ENCODE results near the gene NDUFS1.
"Not testable (repeated sequence)": the region's sequence is repeated elsewhere in the genome, so short reads cannot be mapped to it uniquely, and the experiment has no call there.

Gene NDUFS1

DNA sequence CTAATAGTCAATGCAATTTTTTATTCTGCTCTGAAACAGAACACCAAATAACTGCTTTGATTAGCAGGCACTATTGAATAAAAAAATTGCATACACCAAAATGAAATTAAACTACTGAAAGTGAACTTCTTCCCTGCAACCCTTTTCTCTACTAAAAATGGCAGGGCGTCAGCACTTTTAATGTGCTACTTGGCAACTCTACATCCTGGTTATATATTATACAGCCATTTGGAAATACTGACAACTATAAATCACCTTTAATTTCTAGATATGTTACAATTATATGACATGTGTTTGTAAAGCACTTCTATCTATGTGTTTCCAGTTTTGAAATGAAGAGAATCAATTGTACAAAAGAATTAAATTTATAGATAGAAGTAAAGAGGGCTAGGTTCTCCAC lies 9.9 kb downstream of the NDUFS1 start:
- H3K4me3 ChIP-seq (replicated peaks; ENCODE audit: low read depth, low read length), result no peak overlapping the region
- no peak for DNase-seq (ENCODE audit: extremely low read depth, low read depth)
- TF ChIP-seq, protein P1, sequence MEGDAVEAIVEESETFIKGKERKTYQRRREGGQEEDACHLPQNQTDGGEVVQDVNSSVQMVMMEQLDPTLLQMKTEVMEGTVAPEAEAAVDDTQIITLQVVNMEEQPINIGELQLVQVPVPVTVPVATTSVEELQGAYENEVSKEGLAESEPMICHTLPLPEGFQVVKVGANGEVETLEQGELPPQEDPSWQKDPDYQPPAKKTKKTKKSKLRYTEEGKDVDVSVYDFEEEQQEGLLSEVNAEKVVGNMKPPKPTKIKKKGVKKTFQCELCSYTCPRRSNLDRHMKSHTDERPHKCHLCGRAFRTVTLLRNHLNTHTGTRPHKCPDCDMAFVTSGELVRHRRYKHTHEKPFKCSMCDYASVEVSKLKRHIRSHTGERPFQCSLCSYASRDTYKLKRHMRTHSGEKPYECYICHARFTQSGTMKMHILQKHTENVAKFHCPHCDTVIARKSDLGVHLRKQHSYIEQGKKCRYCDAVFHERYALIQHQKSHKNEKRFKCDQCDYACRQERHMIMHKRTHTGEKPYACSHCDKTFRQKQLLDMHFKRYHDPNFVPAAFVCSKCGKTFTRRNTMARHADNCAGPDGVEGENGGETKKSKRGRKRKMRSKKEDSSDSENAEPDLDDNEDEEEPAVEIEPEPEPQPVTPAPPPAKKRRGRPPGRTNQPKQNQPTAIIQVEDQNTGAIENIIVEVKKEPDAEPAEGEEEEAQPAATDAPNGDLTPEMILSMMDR (IDR thresholded peaks at IDR 0.05; ENCODE audit: low read depth, low read length, missing control alignments), result no peak

DNA sequence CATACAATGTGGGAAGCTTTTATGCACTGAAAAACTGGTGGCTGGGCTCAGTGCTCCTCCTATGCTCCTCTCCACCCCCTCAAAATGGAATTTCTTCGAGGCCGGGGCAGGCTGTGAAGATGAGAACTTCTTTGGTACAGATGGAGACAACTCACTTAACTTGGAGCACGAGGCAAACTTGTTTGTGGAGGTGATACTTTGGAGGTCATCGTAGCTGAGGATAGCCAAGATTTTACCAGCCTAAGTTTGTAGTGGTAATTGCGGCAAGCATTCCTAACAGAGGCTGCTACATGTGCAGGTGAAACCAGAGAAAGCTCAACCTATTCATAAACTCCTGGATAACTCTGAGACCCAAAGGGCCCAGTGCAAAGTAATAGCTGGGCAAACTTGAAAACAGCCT lies 13.6 kb downstream of the NDUFS1 start:
- TF ChIP-seq, protein P1 (IDR thresholded peaks at IDR 0.05; ENCODE audit: low read depth, low read length, missing control alignments), result no peak
- no peak overlapping the region for H3K4me3 ChIP-seq (replicated peaks; ENCODE audit: low read depth, low read length)
- DNase-seq (ENCODE audit: extremely low read depth, low read depth), result no peak

DNA sequence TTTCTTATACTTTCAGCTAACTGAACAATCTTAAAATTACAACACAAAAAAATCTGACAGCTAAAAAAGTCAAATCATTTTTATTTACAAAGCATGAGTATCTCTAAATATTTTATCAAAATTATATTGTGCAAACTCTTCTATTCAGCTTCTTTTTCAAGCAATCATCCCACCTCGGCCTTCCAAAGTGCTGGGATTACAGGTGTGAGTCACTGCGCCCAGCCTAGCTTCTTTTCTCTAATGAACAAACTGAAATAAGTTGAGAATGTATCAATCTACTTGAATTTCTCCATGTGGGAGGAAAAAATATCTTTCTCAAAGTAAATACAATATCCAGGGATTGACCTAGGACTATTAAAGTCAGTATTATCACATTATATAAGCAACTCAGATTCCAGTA lies 14.9 kb downstream of the NDUFS1 start:
- TF ChIP-seq, protein P1 (IDR thresholded peaks at IDR 0.05; ENCODE audit: low read depth, low read length, missing control alignments), result no peak
- no peak for DNase-seq (ENCODE audit: extremely low read depth, low read depth)
- H3K4me3 ChIP-seq (replicated peaks; ENCODE audit: low read depth, low read length), result no peak overlapping the region

GRCh38 chr2:206143451-206143850 lies 15.8 kb downstream of the NDUFS1 start:
- DNase-seq (ENCODE audit: extremely low read depth, low read depth), result no peak
- no peak overlapping the region for H3K4me3 ChIP-seq (replicated peaks; ENCODE audit: low read depth, low read length)
- TF ChIP-seq, protein P1 (IDR thresholded peaks at IDR 0.05; ENCODE audit: low read depth, low read length, missing control alignments), result no peak

GRCh38 chr2:206127656-206128055 lies 31.6 kb downstream of the NDUFS1 start:
- TF ChIP-seq, protein P1 (IDR thresholded peaks at IDR 0.05; ENCODE audit: low read depth, low read length, missing control alignments), result no peak
- no peak overlapping the region for H3K4me3 ChIP-seq (replicated peaks; ENCODE audit: low read depth, low read length)
- no peak for DNase-seq (ENCODE audit: extremely low read depth, low read depth)

DNA sequence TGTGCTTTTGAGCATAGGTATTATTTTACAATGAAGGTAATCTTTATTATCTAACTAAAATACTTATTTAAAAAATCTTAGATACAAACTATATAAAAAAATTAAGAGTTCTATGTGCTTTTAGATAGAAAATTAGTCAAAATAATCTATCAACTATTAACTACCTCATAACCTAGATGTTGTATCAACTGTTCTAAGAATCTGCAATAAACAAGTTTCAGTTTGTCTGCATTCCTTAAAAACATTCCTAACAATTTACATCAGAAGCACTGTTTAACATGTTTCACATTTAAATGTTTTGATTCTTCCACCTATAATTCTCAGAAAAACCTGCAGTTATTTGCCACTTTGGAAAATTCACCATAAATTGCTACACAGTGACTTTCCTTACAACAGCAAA lies 33.3 kb downstream of the NDUFS1 start:
- H3K4me3 ChIP-seq (replicated peaks; ENCODE audit: low read depth, low read length), result no peak overlapping the region
- DNase-seq (ENCODE audit: extremely low read depth, low read depth), result no peak
- TF ChIP-seq, protein P1 (IDR thresholded peaks at IDR 0.05; ENCODE audit: low read depth, low read length, missing control alignments), result no peak

DNA sequence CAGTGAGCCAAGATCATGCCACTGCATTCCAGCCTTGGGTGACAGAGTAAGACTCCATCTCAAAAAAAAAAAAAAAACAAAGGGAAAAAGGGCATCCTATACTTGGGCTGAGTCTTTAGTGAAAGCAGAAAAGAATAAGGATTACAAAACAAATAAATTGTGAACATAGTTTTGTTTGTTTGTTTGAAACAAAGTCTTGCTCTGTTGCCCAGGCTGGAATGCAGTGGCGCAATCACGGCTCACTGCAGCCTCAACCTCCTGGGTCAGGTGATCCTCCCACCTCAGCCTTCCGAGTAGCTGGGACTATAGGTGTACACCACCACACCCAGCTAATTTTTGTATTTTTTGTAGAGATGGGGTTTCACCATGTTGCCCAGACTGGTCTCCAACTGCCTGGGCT lies 36.7 kb downstream of the NDUFS1 start:
- not testable (repeated sequence) for DNase-seq (ENCODE audit: extremely low read depth, low read depth); H3K4me3 ChIP-seq (replicated peaks; ENCODE audit: low read depth, low read length)
